Endodermal cell (in vitro differentiated cells): Measurements from ENCODE around the gene PRR35. TPM values are rescaled to one million over a fixed set of nuclear protein-coding genes. Genes with fewer than 3 reads are reported as not detected.

Experiments
- DNase-seq: peaks from one replicate; pipeline ENCODE4 v3.0.0-alpha.2; 2017
- H3K27ac ChIP-seq: 2 replicates; pipeline ENCODE4 v1.5.1; 2013; ENCODE audit warnings: mild to moderate bottlenecking, low read depth, low read length, moderate library complexity
- H3K27me3 ChIP-seq: 2 replicates; pipeline ENCODE4 v1.6.1; 2013; ENCODE audit warnings: mild to moderate bottlenecking, low read length, moderate library complexity; ENCODE audit not compliant: insufficient read depth, control insufficient read depth, poor library complexity, severe bottlenecking
- H3K36me3 ChIP-seq: 2 replicates; pipeline ENCODE4 v1.7.0; 2013; ENCODE audit warnings: mild to moderate bottlenecking, low read length, moderate library complexity; ENCODE audit not compliant: control insufficient read depth, insufficient read depth
- H3K4me1 ChIP-seq: one replicate; pipeline ENCODE4 v1.7.0; 2013; ENCODE audit warnings: low read length; ENCODE audit not compliant: control insufficient read depth, insufficient read depth
- H3K4me3 ChIP-seq: 2 replicates; pipeline ENCODE4 v1.5.1; 2013; ENCODE audit warnings: mild to moderate bottlenecking, low read length, moderate library complexity
- H3K9ac ChIP-seq: 2 replicates; pipeline ENCODE4 v1.6.1; 2013; ENCODE audit warnings: mild to moderate bottlenecking, low read length, moderate library complexity; ENCODE audit not compliant: poor library complexity, severe bottlenecking; ENCODE audit errors: extremely low read depth
- H3K9me3 ChIP-seq: 2 replicates; pipeline ENCODE4 v1.6.1; 2013; ENCODE audit warnings: mild to moderate bottlenecking, low read length, moderate library complexity; ENCODE audit not compliant: control insufficient read depth
- H3K27ac Mint-ChIP-seq: 2 replicates; pipeline ENCODE4 v1.8.0; 2020; ENCODE audit warnings: mixed read lengths
- H3K27me3 Mint-ChIP-seq: 2 replicates; pipeline ENCODE4 v1.8.0; 2021; ENCODE audit warnings: mild to moderate bottlenecking, mixed read lengths; ENCODE audit not compliant: insufficient read depth
- H3K36me3 Mint-ChIP-seq: 2 replicates; pipeline ENCODE4 v1.8.0; 2020; ENCODE audit warnings: low read depth, mixed read lengths
- H3K4me1 Mint-ChIP-seq: 2 replicates; pipeline ENCODE4 v1.8.0; 2020; ENCODE audit warnings: mixed read lengths
- H3K4me3 Mint-ChIP-seq: 2 replicates; pipeline ENCODE4 v1.8.0; 2020; ENCODE audit warnings: mild to moderate bottlenecking, moderate library complexity, mixed read lengths
- H3K9me3 Mint-ChIP-seq: 2 replicates; pipeline ENCODE4 v1.8.0; 2020; ENCODE audit warnings: mild to moderate bottlenecking, mixed read lengths
- WGBS, 2 experiments: methylation state at CpG; one replicate each; pipeline versions ENCODE4 v1.1.5 to v1.1.7; 2013; ENCODE audit warnings: missing lambda C conversion rate in 2 of 2, mixed read lengths in 1 of 2; ENCODE audit not compliant: insufficient coverage in 1 of 2, insufficient read length in 1 of 2; 5-methylcytosine and 5-hydroxymethylcytosine counted together
- total RNA-seq, 2 donors: library from RNA; stranded (reverse); fragmentation: NEBNext Ultra II Directional in 1 of 2; extraction: Animal tissue kit (Norgen Biotek cat#: 25700) in 1 of 2; gene quantifications; 2 replicates in 1 of 2; 3 replicates in 1 of 2; pipeline ENCODE4 v1.2.1, GENCODE V29; 2021
- TF ChIP-seq, protein P1 (sequence below): fragments of 200-600 bp; sonication (generic); conservative IDR thresholded peaks from 2 replicates; pipeline ENCODE4 v1.5.0; 2021; ENCODE audit warnings: antibody characterized with exemption, mild to moderate bottlenecking

PRR35 gene
- total RNA-seq, 2 donors from 2014 or later = 0.29 to 0.62 TPM

DNA sequence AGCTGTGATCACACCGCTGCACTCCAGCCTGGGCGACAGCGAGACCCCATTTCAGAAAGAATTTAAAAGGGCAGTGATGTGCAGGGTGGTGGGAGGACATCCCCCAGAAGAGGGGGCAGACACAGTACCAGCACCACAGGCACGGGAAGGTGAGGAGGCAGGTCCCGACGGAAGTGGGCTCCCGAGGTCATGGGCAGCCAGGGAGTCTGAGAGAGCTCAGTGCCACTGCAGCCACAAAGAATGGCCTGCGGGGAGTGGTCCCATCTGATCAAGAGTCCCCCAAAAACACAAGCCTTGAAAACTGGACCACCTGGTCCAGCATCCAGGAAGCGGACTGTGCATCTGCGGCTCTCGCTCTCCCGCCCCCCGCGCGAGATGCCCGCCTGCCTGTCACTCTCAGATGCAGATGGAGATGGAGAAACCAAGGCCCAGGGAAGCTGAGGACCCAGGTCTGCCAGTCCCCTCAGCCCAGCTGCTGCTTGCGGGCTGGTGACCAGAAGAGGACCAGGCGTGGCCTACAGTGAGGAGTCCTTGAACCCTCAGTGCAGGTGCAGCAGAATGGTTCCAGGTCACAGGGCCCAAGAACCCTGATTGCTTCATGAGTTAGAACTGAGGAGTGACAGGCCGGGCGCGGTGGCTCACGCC is 37.0 kb upstream of the PRR35 start:
- Mint-ChIP-seq H3K9me3 (no peaks in the 10 kb centered on the region), H3K4me3 (no peak overlapping the region), H3K36me3 (peaks cover 6% of the 10 kb centered on the region), H3K4me1 (peaks cover 7% of the 10 kb centered on the region), H3K27me3 (no peaks in the 10 kb centered on the region), H3K27ac (peak overlapping the region; percentile 48)
- Histone ChIP-seq H3K4me1 (peaks cover 7% of the 10 kb centered on the region), H3K27me3 (no peaks in the 10 kb centered on the region), H3K4me3 (no peak overlapping the region), H3K36me3 (peaks cover 8% of the 10 kb centered on the region), H3K9me3 (no peaks in the 10 kb centered on the region), H3K27ac (no peak overlapping the region), H3K9ac (no peak overlapping the region)
- TF ChIP-seq, protein P1, sequence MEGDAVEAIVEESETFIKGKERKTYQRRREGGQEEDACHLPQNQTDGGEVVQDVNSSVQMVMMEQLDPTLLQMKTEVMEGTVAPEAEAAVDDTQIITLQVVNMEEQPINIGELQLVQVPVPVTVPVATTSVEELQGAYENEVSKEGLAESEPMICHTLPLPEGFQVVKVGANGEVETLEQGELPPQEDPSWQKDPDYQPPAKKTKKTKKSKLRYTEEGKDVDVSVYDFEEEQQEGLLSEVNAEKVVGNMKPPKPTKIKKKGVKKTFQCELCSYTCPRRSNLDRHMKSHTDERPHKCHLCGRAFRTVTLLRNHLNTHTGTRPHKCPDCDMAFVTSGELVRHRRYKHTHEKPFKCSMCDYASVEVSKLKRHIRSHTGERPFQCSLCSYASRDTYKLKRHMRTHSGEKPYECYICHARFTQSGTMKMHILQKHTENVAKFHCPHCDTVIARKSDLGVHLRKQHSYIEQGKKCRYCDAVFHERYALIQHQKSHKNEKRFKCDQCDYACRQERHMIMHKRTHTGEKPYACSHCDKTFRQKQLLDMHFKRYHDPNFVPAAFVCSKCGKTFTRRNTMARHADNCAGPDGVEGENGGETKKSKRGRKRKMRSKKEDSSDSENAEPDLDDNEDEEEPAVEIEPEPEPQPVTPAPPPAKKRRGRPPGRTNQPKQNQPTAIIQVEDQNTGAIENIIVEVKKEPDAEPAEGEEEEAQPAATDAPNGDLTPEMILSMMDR = no peak
- WGBS, 2 experiments = 94 to 95% methylated on average over 21 to 22 of the region's 22 CpGs
- DNase-seq = no peak

GRCh38 chr16:524274-525040 is 35.7 kb upstream of the PRR35 start:
- 95 to 98% methylated on average over 14 to 24 of the region's 24 CpGs for WGBS, 2 experiments
- peaks cover 7% of the 10 kb centered on the region for H3K4me1 ChIP-seq
- H3K36me3 Mint-ChIP-seq = peaks cover 5% of the 10 kb centered on the region
- no peak overlapping the region for H3K4me3 Mint-ChIP-seq
- peaks cover 14% of the 10 kb centered on the region for H3K4me1 Mint-ChIP-seq
- no peaks in the 10 kb centered on the region for H3K9me3 Mint-ChIP-seq
- no peak overlapping the region for H3K9ac ChIP-seq
- H3K27ac ChIP-seq = no peak overlapping the region
- no peaks in the 10 kb centered on the region for H3K27me3 Mint-ChIP-seq
- no peak overlapping the region for H3K4me3 ChIP-seq
- DNase-seq = no peak
- H3K9me3 ChIP-seq = no peaks in the 10 kb centered on the region
- peaks cover 8% of the 10 kb centered on the region for H3K36me3 ChIP-seq
- H3K27me3 ChIP-seq = no peaks in the 10 kb centered on the region
- TF ChIP-seq, protein P1 = no peak
- no peak overlapping the region for H3K27ac Mint-ChIP-seq

GRCh38 chr16:525123-525519 is 35.1 kb upstream of the PRR35 start:
- Mint-ChIP-seq H3K4me3 (peak overlapping the region; percentile 75), H3K4me1 (peaks cover 16% of the 10 kb centered on the region), H3K27ac (peak overlapping the region; percentile 81), H3K27me3 (no peaks in the 10 kb centered on the region), H3K36me3 (peaks cover 3% of the 10 kb centered on the region), H3K9me3 (no peaks in the 10 kb centered on the region)
- H3K27me3 ChIP-seq = no peaks in the 10 kb centered on the region
- H3K27ac ChIP-seq = peak overlapping the region; percentile 11
- no peak overlapping the region for H3K4me3 ChIP-seq
- TF ChIP-seq, protein P1 = no peak
- no peak for DNase-seq
- H3K36me3 ChIP-seq = peaks cover 8% of the 10 kb centered on the region
- no peaks in the 10 kb centered on the region for H3K9me3 ChIP-seq
- WGBS, 2 experiments = 88 to 93% methylated on average over 5 to 8 of the region's 8 CpGs
- no peak overlapping the region for H3K9ac ChIP-seq
- H3K4me1 ChIP-seq = peaks cover 11% of the 10 kb centered on the region
